IPS-18a (cell line): ENCODE measurements around the gene SYNGR1.

Experiments
- H3K27ac ChIP-seq: one replicate; pipeline ENCODE4 v1.5.1; 2013; ENCODE audit warnings: low read length
- H3K27me3 ChIP-seq: one replicate; pipeline ENCODE4 v1.6.1; 2013; ENCODE audit warnings: mild to moderate bottlenecking, low read length; ENCODE audit not compliant: control insufficient read depth, insufficient read depth
- H3K36me3 ChIP-seq: one replicate; pipeline ENCODE4 v1.6.1; 2013; ENCODE audit warnings: low read depth, low read length; ENCODE audit not compliant: control insufficient read depth
- H3K4me1 ChIP-seq: one replicate; pipeline ENCODE4 v1.6.1; 2013; ENCODE audit warnings: low read depth, low read length; ENCODE audit not compliant: control insufficient read depth
- H3K4me3 ChIP-seq: one replicate; pipeline ENCODE4 v1.5.1; 2013; ENCODE audit warnings: low read length
- H3K9ac ChIP-seq: one replicate; pipeline ENCODE4 v1.6.1; 2013; ENCODE audit warnings: mild to moderate bottlenecking, low read length, moderate library complexity
- H3K9me3 ChIP-seq: one replicate; pipeline ENCODE4 v1.6.1; 2013; ENCODE audit warnings: low read depth, low read length; ENCODE audit not compliant: control insufficient read depth

The SYNGR1 gene

GRCh38 chr22:39417641-39418040, 67.8 kb downstream of the SYNGR1 start:
- H3K27ac ChIP-seq, result no peak overlapping the region
- H3K4me1 ChIP-seq, result no peaks in the 10 kb centered on the region
- no peaks in the 10 kb centered on the region for H3K27me3 ChIP-seq
- H3K9ac ChIP-seq, result no peak overlapping the region
- peaks cover 28% of the 10 kb centered on the region for H3K36me3 ChIP-seq
- no peak overlapping the region for H3K4me3 ChIP-seq
- H3K9me3 ChIP-seq, result no peaks in the 10 kb centered on the region

GRCh38 chr22:39418696-39419095, 68.9 kb downstream of the SYNGR1 start:
- Histone ChIP-seq H3K4me3 (no peak overlapping the region), H3K27me3 (no peaks in the 10 kb centered on the region), H3K4me1 (no peaks in the 10 kb centered on the region), H3K27ac (no peak overlapping the region), H3K9me3 (no peaks in the 10 kb centered on the region), H3K9ac (no peak overlapping the region), H3K36me3 (peaks cover 28% of the 10 kb centered on the region)

GRCh38 chr22:39419096-39419495, 69.3 kb downstream of the SYNGR1 start:
- no peak overlapping the region for H3K4me3 ChIP-seq
- H3K27ac ChIP-seq, result no peak overlapping the region
- no peaks in the 10 kb centered on the region for H3K9me3 ChIP-seq
- no peaks in the 10 kb centered on the region for H3K4me1 ChIP-seq
- no peaks in the 10 kb centered on the region for H3K27me3 ChIP-seq
- no peak overlapping the region for H3K9ac ChIP-seq
- H3K36me3 ChIP-seq, result peaks cover 28% of the 10 kb centered on the region

- no peak overlapping the region for H3K4me3 ChIP-seq
- no peaks in the 10 kb centered on the region for H3K4me1 ChIP-seq
- no peak overlapping the region for H3K9ac ChIP-seq
- no peak overlapping the region for H3K27ac ChIP-seq
- no peaks in the 10 kb centered on the region for H3K27me3 ChIP-seq
- H3K36me3 ChIP-seq, result peaks cover 28% of the 10 kb centered on the region
- H3K9me3 ChIP-seq, result no peaks in the 10 kb centered on the region
Observed at GRCh38 chr22:39419911-39420310, 70.1 kb downstream of the SYNGR1 start.

GRCh38 chr22:39421691-39422090, 71.9 kb downstream of the SYNGR1 start:
- no peak overlapping the region for H3K4me3 ChIP-seq
- H3K9ac ChIP-seq, result no peak overlapping the region
- peaks cover 23% of the 10 kb centered on the region for H3K36me3 ChIP-seq
- no peak overlapping the region for H3K27ac ChIP-seq
- H3K27me3 ChIP-seq, result no peaks in the 10 kb centered on the region
- no peaks in the 10 kb centered on the region for H3K4me1 ChIP-seq
- H3K9me3 ChIP-seq, result no peaks in the 10 kb centered on the region

- H3K36me3 ChIP-seq, result peaks cover 20% of the 10 kb centered on the region
- no peak overlapping the region for H3K9ac ChIP-seq
- no peaks in the 10 kb centered on the region for H3K4me1 ChIP-seq
- no peaks in the 10 kb centered on the region for H3K27me3 ChIP-seq
- H3K27ac ChIP-seq, result no peak overlapping the region
- no peak overlapping the region for H3K4me3 ChIP-seq
- no peaks in the 10 kb centered on the region for H3K9me3 ChIP-seq
Observed at GRCh38 chr22:39422101-39422500, 72.3 kb downstream of the SYNGR1 start.

GRCh38 chr22:39422721-39423120, 72.9 kb downstream of the SYNGR1 start:
- Histone ChIP-seq H3K27ac (no peak overlapping the region), H3K9ac (no peak overlapping the region), H3K36me3 (peaks cover 24% of the 10 kb centered on the region)

GRCh38 chr22:39423976-39424375, 74.2 kb downstream of the SYNGR1 start:
- no peaks in the 10 kb centered on the region for H3K27me3 ChIP-seq
- peaks cover 17% of the 10 kb centered on the region for H3K4me1 ChIP-seq
- H3K4me3 ChIP-seq, result no peak overlapping the region
- no peaks in the 10 kb centered on the region for H3K9me3 ChIP-seq
- no peak overlapping the region for H3K27ac ChIP-seq
- H3K9ac ChIP-seq, result no peak overlapping the region
- peaks cover 22% of the 10 kb centered on the region for H3K36me3 ChIP-seq

More at GRCh38 chr22:39422721-39423120, 72.9 kb downstream of the SYNGR1 start:
- no peaks in the 10 kb centered on the region for H3K27me3 ChIP-seq
- peaks cover 5% of the 10 kb centered on the region for H3K4me1 ChIP-seq
- H3K9me3 ChIP-seq, result no peaks in the 10 kb centered on the region
- H3K4me3 ChIP-seq, result no peak overlapping the region

- H3K9ac ChIP-seq, result no peak overlapping the region
- no peaks in the 10 kb centered on the region for H3K27me3 ChIP-seq
- no peak overlapping the region for H3K27ac ChIP-seq
- H3K4me1 ChIP-seq, result peaks cover 21% of the 10 kb centered on the region
- H3K9me3 ChIP-seq, result no peaks in the 10 kb centered on the region
- no peak overlapping the region for H3K4me3 ChIP-seq
- H3K36me3 ChIP-seq, result peaks cover 9% of the 10 kb centered on the region
Observed at GRCh38 chr22:39426380-39427043, 76.7 kb downstream of the SYNGR1 start.

GRCh38 chr22:39427751-39428596, 78.2 kb downstream of the SYNGR1 start:
- H3K27ac ChIP-seq, result peak overlapping the region; percentile 75
- H3K9me3 ChIP-seq, result no peaks in the 10 kb centered on the region
- H3K9ac ChIP-seq, result no peak overlapping the region
- H3K4me1 ChIP-seq, result peaks cover 21% of the 10 kb centered on the region
- H3K4me3 ChIP-seq, result peak overlapping the region; percentile 26
- H3K27me3 ChIP-seq, result no peaks in the 10 kb centered on the region
- peaks cover 19% of the 10 kb centered on the region for H3K36me3 ChIP-seq

- Histone ChIP-seq H3K4me1 (peaks cover 21% of the 10 kb centered on the region), H3K36me3 (peaks cover 19% of the 10 kb centered on the region), H3K9ac (peak overlapping the region; percentile 23), H3K27ac (peak overlapping the region; percentile 14), H3K27me3 (no peaks in the 10 kb centered on the region), H3K4me3 (peak overlapping the region; percentile 26), H3K9me3 (no peaks in the 10 kb centered on the region)
Observed at GRCh38 chr22:39428597-39429071, 78.8 kb downstream of the SYNGR1 start.
